NCI-H82 (cell line): Measurements from ENCODE around the gene GSTK1.
A peak's percentile ranks its signal among the peaks of the same experiment; 100 is the strongest.
"Not testable (repeated sequence)": the region's sequence is repeated elsewhere in the genome, so short reads cannot be mapped to it uniquely, and the experiment has no call there.

Experiments used
- DNase-seq: peaks from one replicate; lab custom pipeline; 2025; lab: John Stamatoyannopoulos, UW

The GSTK1 gene

DNA sequence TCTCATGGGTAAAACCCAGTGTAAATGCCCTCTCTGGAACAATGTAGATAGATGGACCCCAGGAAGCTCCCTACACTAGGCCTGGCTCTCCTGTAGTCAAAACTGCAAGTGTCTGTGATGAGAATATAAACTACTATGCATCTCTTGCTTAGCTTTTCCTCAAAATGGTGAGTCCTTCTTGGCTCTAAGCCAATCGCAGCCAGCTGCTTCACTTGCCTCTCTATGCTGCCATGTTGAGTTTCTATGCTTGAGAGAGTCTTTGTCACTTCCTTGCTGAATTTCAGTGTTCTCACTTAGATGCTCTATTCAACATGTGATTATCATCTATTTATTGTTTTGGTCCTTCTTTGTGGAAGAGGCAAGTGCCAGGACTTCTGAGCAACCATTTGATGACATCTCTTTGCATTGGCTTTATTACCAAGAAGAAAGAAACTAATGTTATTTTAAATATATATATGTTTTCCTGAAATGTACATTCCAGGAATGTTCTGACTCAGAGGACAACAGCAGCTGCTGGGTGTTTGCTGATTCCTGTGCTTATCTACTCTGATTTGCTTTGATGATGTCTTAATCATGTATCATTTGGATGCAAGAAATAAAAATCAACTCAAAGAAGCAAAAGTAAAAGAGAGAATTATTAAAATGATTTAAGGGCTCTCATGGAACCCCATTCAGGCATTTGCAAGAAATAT, 24.8 kb upstream of the GSTK1 start:
- no peak for DNase-seq

DNA sequence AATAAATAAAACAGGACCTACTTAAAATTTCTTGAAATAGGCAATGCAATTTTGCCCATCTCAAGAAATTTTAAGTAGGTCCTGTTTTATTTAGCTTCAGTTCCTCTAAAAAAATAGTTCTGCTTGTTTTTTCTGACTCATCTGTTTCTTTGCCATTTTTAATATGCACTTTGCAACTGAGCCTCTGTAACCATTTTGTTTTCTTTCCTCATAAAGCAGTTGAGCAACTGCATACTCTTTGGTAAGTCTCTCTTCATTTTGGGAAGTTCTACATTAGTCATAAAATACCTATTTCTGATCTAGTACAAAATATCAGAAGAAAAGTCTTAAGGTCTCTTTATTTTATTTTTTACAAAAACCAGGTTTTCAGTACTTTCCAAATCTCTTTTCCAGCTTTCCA, 23.4 kb upstream of the GSTK1 start:
- DNase-seq = no peak

DNA sequence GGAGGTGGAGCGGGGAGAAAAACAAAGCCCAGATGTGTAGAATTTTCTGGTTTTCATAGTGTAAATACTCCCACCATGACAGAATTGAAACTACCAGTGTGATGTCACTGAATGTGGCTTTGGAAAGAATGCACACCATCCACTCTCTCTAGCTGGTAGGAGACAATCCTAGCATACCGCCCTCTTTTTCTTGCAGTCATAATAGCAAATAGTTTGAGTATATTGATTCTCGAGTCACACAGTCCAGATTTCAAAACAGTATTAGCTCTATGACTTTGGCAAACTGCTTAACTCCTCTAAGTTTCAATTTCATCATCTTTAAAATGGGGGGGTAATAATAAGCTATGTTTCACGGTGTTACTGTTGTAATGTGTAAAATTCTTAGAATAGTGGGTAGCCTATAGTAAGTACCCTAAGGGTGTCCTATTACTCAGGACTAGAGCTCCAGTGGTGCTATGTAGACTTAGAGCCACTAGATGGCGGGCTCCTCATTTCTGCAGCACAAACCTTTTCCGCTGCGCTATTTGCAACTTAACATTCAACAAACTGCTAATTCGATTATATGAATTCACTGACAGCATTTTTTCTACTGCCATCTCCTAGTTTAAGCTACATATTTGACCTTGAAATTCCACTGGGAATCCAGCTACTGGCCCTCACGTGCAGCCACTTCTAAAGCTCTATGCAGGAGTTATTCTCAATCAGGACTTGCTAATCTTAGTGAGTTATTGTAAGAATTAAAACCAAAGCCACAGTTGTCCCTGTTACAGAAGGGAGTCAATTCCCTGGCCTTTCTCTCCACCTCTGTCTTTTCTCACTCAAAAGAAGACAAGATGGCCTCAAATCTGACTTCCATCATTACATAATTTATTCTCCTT, 22.7 kb upstream of the GSTK1 start:
- peak; percentile 86 for DNase-seq

DNA sequence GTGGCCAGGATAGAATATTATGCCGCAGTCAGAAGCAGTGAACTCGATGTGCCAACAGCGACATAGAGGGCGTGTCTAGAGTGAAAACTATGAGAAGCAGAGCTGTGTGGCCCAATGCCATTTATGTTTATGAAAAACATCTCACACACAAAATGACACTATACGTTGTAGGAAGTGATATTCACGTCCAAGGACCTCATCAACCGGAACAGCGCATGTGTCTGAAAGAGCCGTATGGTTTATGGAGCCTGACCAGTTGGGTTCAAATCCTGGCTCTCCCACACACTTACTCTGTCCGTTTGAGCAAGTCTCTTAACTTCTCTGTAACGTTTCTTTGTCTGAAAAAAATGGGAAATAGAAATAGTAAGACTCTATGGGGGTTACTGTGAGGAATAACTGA, 20.9 kb upstream of the GSTK1 start:
- DNase-seq = no peak

DNA sequence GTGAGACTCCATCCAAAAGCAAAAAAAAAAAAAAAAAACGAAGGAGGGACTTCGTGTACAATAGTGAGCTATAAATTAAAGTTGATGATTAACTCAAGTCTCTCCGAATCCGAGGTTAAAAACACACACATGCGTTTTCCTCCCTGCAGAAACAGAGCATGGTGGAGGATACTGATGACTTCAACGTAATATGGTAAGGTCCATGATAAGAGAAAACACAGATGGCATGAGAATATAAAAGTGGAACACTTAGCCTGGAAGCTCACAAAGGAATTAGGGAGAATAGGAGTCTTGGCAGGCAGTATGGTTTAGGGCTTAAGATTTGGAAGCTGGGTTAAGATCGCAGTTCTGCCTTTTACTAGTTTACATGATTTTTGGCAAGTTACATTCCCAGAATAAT, 20.1 kb upstream of the GSTK1 start:
- DNase-seq = no peak

DNA sequence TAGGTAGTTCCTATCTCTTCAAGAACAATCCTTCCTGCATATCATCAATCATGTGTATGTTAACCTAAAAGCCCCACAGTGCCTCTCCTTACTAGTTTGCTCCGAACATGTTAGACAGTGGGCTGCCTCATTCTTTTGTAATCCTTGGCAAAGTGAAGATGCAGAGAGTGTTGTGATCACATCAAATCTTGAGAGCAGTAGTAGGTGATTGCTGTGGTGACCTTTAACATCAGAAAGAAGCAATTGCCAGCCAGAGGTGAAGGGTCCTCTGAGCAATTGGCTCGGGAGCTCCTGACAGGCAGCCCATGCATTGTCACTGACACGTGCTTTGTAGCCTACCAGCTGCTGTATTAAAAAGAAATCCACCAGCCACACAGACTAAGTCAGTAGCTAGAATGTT, 19.6 kb upstream of the GSTK1 start:
- DNase-seq = peak; percentile 19

DNA sequence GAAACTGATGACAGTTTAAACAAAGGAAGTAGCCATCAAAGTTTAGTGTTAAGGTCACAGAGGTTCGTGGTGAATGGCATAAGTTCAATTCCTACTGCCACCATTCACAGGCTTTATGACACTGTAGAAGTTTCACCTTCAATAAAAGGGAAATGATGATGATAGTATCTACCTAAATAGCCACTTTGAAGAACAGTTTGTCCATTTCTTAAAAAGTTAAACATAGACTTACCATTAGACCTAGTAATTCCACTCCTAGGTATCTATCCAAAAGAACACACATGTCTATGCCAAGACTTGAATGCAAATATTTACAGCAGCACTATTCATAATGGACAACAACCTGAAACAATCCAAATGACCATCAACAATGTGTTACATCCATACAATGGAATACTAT, 18.9 kb upstream of the GSTK1 start:
- no peak for DNase-seq

DNA sequence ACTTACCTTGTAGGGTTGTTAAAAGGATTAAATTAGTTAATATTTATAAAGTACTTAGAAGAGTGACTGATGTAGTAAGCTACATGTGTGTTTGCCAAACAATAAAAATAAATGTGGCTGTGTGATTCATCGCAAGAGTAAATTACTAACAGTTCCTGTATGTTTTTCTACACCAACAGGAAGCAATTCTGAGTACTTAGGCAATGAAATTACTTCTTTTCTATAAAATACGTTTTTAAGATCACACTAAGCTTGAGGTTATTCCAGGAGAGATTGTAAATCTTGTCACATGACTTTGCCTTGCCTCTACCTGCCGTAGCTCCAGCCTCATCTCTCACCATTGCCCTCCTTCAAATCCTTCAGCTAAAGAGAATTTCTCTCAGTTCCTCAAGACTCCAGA, 18.1 kb upstream of the GSTK1 start:
- no peak for DNase-seq

DNA sequence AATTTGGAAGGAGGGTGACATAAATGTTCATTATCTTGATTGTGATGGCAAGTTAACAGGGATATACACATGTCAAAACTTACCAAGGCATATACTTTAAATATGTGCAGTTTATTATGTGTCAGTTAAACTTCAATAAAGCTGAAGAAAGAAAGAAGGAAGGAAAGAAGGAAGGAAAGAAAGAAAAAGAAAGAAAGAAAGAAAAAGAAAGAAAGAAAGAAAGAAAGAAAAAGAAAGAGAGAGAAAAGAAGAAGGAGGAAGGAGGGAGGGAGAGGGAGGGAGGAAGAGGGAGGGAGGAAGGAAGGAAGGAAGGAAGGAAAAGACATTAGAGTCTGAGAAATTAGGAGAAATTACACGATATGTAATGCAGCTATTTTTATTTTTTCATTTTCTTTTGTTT, 15.9 kb upstream of the GSTK1 start:
- no peak for DNase-seq

DNA sequence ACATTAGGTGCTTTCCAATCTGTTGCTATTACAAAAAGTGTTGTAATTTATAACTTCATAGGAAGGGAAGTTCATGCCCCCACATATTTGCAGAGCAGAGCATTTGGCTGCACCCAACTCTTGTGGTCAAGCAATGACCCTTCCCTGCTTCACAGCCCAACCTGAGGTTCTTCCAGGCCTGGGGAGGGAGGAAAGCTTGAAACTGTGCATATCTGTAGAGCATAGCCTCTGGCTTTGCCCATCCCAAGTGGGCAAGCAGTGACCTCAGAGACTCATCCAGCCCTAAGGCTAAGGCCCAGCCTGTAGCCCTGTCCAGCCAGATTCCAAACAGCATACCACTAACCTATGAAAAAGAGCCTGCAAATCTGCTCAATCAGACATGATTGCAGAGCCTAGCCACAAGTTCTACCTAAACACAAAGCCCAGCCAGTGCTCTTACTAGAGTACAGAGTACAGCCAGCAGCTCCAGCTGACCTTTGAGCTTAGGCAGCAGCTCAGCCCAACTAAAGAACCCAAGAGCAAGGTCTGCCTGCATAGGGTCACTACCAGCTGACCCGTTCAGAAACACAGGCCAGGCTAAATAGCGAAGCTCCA, 14.4 kb upstream of the GSTK1 start:
- DNase-seq = no peak

DNA sequence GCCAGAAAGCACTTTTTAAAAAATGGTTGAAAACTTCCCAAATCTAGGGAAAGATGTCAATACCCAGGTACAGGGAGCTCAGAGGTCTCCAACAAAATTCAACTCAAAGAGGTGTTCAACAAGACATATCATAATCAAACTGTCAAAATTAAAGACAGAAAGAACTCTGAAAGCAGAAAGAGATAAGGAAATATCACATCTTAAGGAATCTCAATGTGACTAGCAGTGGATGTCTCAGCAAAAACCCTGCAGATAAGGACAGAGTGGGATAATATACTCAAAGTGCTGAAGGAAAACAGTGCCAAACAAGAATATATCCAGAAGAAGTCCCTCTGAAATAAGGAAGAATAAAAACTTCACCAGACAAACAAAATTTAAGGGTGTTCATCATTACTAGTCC, 13.0 kb upstream of the GSTK1 start:
- DNase-seq = no peak

DNA sequence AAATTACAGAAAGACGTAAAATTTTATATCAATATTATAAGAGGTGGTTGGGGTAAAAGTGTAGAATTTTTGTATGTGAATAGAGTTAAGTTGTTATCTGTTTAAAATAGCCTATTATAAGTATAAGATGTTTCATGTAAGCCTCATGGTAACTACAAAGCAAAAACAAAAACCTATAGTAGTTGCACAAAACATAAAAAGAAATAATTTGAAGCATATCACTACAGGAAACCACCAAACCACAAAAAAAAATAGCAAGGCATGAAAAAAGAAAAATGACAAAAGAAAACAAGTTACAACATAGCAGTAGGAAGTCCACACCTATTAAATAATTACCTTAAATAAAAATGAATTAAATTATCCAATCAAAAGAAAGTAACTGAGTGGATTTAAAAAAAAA, 12.4 kb upstream of the GSTK1 start:
- no peak for DNase-seq

DNA sequence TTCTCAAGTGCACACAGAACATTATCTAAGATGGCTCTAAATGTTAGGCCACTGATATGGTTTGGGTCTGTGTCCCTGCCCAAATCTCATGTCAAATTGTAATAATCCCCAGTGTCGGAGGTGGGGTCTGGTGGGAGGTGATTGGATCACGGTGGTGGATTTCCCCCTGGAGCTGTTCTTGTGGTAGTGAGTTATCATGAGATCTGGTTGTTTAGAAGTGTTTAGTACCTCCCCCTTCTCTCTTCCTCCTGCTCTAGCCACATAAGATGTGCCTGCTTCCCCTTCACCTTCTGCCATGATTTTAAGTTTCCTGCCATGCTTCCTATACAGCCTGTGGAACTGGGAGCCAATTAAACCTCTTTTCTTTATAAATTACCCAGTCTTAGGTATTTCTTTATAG, 11.2 kb upstream of the GSTK1 start:
- DNase-seq = no peak

DNA sequence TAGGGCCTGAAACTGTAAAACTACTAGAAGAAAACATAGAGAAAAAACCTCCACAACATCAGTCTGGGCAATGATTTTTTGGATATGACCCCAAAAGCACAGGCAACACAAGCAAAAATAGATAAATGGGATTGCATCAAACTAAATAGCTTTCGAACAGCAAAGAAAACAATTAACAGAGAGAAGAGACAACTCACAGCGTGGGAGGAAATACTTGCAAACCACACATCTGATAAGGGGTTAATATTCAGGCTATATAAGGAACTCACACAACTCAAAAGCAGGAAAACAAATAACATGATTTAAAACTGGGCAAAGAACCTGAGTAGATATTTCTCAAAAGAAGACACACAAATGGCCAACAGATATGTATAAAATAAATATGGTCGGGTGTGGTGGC, 7.7 kb upstream of the GSTK1 start:
- DNase-seq = no peak

DNA sequence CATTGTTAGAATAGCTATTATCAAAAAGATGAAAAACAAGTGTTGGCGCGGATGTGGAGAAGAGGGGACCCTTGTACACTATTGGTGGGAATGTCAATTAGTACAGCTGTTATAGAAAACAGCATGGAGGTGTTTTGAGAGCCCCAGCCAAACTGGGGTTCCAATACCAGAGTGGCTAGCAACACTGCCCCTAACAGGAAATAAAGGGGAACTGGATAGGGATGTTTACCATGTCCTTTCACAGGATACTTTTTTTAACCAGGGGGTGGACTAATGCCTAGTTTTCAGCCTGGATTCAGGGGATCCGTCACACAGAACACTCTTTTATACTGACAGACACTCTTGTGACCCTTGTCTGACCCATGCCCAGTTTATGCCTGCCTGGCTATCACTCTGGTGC, 6.9 kb upstream of the GSTK1 start:
- DNase-seq = no peak

DNA sequence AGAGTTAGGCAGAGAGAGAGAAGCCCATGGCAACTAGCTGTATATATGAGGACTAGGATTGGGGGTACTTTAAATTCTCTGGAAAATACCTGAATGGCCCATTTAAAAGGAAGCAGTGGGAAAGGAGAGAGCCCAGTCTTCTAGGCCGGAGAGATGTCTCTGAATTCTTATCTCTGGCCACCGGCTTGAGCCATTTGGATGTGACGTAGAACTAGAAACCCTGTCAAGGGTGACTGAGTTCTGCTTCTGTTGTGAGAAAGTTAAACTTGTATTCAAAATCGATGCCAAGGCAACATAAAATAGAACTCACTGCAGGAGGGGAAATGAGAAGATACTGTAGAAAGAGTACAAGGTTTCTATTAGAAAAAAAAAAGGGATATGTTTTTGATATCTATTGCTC, 6.3 kb upstream of the GSTK1 start:
- DNase-seq = no peak

DNA sequence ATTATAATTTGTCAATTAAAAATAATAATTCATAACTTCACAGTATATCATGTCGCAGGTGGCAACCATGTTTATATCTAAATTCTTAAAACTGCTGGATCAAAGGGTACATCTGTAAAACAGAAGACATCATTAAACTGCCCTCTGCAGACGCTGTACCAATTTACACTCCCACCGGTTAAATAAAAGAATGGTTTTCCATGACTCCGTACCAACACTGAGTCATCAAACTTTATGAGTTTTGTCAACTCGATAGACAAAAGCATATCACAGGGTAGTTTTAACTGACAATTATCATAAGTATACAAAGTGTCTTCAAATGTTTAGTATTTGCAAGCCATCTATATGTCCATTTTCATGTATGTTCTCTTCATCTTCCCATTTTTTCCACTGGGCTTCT, 5.7 kb upstream of the GSTK1 start:
- no peak for DNase-seq

DNA sequence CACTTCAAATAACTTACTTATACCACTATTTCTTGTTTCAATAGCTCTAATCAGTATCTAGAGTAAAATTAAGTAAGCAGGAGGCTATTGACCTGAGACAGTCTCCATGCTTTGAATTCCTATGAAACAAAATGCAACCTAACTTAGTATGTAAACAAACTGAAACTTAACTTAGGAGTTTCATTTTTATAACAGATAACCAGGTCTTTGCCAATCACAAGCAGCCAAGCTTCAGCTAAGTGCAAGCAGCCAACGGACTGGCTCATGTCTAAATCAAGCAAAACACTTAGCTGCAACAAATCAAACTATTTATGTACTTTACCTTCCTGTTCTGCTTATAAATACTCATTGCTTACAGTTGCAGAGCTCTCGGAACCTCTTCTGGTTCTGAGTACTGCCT, 4.4 kb upstream of the GSTK1 start:
- DNase-seq = no peak

DNA sequence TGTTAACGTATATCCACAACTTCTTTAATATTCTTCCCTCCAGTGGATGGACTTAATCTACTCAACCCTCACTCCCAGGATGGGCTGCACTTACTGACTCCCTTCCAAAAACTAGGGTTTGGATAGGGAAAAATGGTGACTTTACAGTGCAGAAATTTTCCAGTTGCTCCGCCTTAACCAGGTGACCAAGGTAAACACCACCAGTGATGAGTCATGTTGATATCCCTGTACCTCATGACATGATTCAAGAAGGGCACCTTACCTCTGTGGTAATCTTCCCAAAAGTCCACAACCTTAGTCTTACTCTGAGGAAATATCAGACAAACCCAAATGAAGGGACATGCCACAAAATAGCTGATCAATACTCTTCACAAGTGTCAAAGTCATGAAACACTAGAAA, 3.5 kb upstream of the GSTK1 start:
- no peak for DNase-seq

DNA sequence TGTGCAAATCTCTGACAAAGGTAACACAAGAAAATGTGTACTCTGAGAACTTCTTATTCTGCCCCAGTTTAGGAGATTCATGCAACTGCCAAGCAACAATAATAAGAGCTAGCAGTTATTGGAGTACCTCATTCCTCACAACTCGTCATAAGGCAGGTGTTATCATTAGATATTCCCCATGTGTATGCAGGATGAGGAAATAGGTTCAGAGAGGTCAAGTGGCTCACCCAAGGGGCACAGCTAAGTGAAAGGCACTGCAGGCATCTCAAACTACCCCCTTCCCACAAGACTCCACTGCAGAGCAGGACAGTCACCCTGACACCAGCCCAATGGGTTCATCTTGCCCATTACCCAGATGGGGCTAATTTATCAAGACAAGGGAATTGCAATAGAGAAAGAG, 1.3 kb upstream of the GSTK1 start:
- DNase-seq = no peak

DNA sequence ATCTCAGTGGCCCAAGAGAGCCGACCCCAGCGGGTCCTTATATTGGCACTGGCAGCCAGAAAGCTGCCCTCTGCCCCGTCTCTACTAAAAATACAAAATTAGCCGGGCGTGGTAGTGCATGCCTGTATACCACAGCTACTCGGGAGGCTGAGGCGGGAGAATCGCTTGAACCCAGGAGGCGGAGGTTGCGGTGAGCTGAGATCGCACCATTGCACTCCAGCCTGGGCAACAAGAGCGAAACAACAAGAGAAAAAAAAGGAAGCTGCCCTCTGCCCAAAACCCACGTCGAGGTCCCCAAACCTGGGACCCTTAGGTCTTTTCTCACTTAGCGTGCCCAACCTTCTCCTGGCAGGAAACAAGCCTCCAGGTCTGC, 941 bp downstream of the GSTK1 start:
- DNase-seq = not testable (repeated sequence)

DNA sequence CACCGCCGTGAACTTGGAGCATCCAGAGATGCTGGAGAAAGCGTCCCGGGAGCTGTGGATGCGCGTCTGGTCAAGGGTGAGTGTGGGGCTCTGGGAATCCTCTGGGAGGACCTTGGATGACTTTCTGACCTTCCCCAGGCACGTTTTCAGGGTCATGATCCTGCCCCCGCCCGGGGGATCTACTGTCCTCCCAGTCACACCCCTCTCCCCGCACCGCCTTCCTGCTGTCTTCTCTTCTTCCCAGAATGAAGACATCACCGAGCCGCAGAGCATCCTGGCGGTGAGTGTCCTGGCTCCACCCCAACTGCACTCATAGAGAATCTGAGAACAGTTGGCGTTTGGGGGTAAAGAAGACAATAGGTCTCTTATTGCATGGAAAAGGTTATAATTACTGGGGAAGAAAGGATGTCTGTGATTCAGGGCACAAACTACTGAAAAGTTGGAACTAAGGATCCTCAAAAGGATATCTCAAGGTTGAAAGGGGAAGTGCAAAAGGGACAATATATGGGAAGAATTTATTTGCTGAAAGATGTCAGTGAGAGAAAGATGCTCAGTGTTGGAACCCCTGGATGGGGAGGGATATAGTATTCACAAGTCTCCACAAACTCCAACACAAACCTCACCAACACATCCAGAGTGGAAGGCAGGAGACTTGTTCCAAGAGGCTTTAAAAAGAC, 1.9 kb downstream of the GSTK1 start:
- DNase-seq = no peak

DNA sequence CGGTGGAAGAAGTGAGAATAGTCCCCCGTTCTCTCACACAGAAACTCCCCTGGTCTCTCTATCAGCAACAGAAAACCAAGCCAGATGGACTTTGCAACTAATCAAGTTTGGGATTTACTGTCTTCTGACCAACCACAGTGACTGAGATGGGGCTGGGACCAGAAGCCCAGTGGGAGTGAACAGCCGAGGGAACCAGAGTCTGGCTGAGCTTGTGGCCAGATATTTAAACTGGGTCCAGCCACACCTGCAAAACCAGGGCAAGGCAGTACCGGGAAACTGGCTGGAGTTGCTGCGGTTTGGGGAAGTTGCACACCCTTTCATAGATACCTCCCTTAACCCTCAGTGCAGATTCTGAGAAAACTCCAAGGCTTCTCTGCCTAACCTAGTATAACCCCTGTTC, 6.0 kb downstream of the GSTK1 start:
- peak; percentile 71 for DNase-seq
